Measurements from ENCODE around the gene WLS.

WLS gene

DNA sequence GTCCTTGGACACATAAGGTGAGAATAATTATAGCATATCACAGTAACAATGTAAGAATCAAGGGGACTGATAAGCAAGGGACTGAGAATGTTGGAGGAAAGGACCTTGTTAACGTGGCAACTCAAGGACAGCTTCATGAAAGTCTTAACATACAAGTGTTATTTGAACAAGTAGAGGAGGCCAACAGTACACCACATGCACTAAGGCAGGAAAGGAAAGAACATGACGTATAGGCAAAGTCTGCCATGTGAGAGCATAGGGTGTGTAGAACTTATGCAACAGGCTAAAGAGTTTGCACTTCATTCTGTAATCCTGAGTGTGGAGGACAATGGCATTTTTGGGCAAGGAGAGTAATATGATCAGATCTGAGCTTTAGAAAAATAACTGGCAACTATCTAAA, 148.6 kb downstream of the WLS start:
- no peak for DNase-seq (ENCODE audit: extremely low spot score)
- CTCF ChIA-PET: interaction anchor here (0.7 kb wide), 1 partner anchor 324 kb away, joined by 4 read pairs; no protein-coding TSS in a partner anchor
- POLR2A ChIA-PET: no interaction called here
- TF ChIP-seq LEF1 (IDR thresholded peaks at IDR 0.05; ENCODE audit: borderline replicate concordance): no peak
- no peak for TF ChIP-seq TARDBP (IDR thresholded peaks at IDR 0.05)
- TF ChIP-seq, protein P1, sequence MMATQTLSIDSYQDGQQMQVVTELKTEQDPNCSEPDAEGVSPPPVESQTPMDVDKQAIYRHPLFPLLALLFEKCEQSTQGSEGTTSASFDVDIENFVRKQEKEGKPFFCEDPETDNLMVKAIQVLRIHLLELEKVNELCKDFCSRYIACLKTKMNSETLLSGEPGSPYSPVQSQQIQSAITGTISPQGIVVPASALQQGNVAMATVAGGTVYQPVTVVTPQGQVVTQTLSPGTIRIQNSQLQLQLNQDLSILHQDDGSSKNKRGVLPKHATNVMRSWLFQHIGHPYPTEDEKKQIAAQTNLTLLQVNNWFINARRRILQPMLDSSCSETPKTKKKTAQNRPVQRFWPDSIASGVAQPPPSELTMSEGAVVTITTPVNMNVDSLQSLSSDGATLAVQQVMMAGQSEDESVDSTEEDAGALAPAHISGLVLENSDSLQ (IDR thresholded peaks at IDR 0.05): no peak
- no peak for TF ChIP-seq SP1 (IDR thresholded peaks at IDR 0.05)
- TF ChIP-seq FOXM1 (IDR thresholded peaks at IDR 0.05; ENCODE audit: borderline replicate concordance): no peak
- TF ChIP-seq FOXA1 (IDR thresholded peaks at IDR 0.05): no peak
- no peak for TF ChIP-seq ARNT (IDR thresholded peaks at IDR 0.05)
- no peak for TF ChIP-seq L3MBTL2 (conservative IDR thresholded peaks at IDR 0.05)
- TF ChIP-seq ZNF384 (IDR thresholded peaks at IDR 0.05): no peak
- TF ChIP-seq BHLHE40 (IDR thresholded peaks at IDR 0.05; ENCODE audit: borderline replicate concordance): no peak
- no peak for TF ChIP-seq SUZ12 (IDR thresholded peaks at IDR 0.05)
- TF ChIP-seq NFRKB (IDR thresholded peaks at IDR 0.05): no peak
- no peak for TF ChIP-seq FOXK2 (IDR thresholded peaks at IDR 0.05)
- TF ChIP-seq ELF4 (IDR thresholded peaks at IDR 0.05): no peak
- no peak for TF ChIP-seq HDGF (IDR thresholded peaks at IDR 0.05; ENCODE audit: borderline replicate concordance)

DNA sequence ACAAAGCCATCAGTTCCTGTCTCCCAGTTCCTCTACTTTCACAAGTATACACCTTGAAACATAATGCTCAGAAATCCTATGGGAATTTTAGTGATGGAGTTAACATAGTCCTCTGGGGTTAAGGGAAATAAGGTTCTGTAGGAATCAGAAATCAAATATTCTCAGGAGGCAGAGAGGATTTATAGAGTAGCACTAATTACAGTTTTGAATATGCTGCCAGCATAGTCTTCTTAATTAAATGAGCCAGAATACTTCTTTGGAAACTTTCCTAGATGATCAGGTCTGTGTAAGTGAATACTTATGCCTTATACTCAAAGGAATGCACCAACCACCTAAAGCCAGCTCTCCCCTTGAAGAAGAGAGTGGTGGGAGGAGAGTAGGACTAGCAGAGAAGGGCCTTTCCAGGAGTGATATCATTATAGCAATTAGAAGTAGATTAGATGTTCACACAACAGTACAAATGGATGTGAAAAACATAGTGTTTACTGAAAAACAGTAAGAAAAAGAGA, 150.5 kb downstream of the WLS start:
- POLR2A ChIA-PET: no interaction called here
- CTCF ChIA-PET: no interaction called here
- no peak for DNase-seq (ENCODE audit: extremely low spot score)
- TF ChIP-seq NFRKB (IDR thresholded peaks at IDR 0.05) (no peak), HDGF (IDR thresholded peaks at IDR 0.05; ENCODE audit: borderline replicate concordance) (no peak), FOXK2 (IDR thresholded peaks at IDR 0.05) (no peak), FOXA1 (IDR thresholded peaks at IDR 0.05) (no peak), ZNF384 (IDR thresholded peaks at IDR 0.05) (no peak), ARNT (IDR thresholded peaks at IDR 0.05) (no peak), BHLHE40 (IDR thresholded peaks at IDR 0.05; ENCODE audit: borderline replicate concordance) (no peak), LEF1 (IDR thresholded peaks at IDR 0.05; ENCODE audit: borderline replicate concordance) (no peak), L3MBTL2 (conservative IDR thresholded peaks at IDR 0.05) (no peak)

DNA sequence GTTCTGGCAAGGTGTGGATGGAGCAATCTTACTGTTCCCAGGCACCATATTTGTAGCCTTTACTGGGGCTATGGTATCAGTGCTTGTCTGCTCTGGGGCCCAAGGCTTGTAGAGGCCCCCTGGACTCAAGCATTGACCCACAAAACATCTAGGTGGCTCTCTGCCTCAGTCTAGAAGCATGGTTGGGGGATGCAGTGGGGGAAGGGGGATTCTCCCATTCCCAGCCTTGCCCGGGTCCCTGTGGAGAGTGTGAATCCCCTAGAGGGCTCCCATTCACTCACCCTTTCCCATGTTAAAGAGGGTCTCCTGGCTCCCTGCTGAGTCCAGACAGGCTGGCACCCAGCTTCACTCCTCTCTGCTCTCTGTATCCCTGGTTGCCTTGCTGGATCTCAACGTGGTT, 153.7 kb downstream of the WLS start:
- CTCF ChIA-PET: no interaction called here
- POLR2A ChIA-PET: no interaction called here

More for the DNA sequence above, 153.7 kb downstream of the WLS start:
- no peak for TF ChIP-seq FOXM1 (IDR thresholded peaks at IDR 0.05; ENCODE audit: borderline replicate concordance)
- DNase-seq (ENCODE audit: extremely low spot score): no peak

Measured in HEK293T (cell line).